Skin epidermis (tissue), 12 donors: ENCODE data around the gene TCEA2.
"Not testable (repeated sequence)": the region's sequence is repeated elsewhere in the genome, so short reads cannot be mapped to it uniquely, and the experiment has no call there.

Source experiments
- H3K27ac ChIP-seq, 21 experiments: fragments of 200-600 bp; sonication (generic) in 11 of 21; one replicate each; pipeline ENCODE4 v1.5.0; 2020; ENCODE audit warnings: mild to moderate bottlenecking in 3 of 21, inconsistent platforms in 2 of 21, moderate library complexity in 2 of 21
- H3K4me3 ChIP-seq, 7 experiments: fragments of 200-600 bp; sonication (generic) in 2 of 7; one replicate each; pipeline ENCODE4 v1.5.0; 2020; ENCODE audit warnings: inconsistent platforms in 2 of 7, mild to moderate bottlenecking in 2 of 7, moderate library complexity in 1 of 7

TCEA2 gene

DNA sequence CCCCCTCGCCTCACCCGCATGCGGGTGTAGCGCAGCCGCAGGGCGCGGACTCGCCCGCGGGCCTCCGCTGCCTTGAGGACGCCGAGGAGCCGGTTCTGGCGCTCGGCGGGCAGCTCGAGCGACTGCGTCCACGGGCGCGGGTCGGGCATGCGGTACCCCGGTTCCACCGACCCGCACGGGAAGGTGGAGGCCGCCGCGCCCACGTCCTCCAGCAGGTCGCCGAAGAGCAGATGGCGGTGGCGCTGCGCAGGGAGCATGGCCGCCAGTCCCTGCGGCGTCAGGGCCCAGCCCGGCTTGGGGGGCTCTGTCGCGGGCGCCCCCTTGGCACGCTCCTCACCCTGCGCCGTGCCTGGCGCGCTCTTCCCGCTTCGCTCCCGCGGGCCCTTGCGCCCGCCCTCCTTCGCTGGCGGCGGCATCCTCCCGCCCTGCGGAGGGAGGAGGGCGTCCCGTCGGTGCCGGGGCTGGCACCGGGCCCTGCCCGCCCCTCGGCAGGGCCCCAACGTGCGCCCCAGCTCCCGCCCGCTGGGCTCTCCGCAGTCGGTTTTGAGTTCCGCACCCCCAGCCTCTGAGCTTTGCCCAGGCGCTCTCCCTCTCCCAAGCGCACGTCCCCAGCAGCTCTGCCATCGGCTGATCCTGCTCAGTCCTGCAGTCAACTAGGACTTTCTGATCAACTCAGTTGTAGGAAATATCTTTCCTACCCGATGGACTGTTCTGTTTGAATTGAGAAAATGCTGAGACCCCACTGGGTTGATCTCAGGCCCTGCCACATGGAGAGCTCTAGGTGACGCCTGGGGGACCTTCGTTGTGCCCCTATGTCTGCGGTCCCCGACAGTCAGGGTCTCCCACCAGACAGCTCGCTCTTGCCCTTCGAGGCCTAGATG is 21.0 kb downstream of the TCEA2 start, which contains the start of gene LKAAEAR1:
LKAAEAR1 (minus strand) TSS at position 595 of the 881 bp plus-strand sequence; CDS start at position 416, 179 bp downstream.
- H3K27ac ChIP-seq: peak within 1 kb of the TSS in 2 of 21 experiments; percentile 11 to 27
- peak within 1 kb of the TSS; percentile 23 to 59 (median 43) for H3K4me3 ChIP-seq

DNA sequence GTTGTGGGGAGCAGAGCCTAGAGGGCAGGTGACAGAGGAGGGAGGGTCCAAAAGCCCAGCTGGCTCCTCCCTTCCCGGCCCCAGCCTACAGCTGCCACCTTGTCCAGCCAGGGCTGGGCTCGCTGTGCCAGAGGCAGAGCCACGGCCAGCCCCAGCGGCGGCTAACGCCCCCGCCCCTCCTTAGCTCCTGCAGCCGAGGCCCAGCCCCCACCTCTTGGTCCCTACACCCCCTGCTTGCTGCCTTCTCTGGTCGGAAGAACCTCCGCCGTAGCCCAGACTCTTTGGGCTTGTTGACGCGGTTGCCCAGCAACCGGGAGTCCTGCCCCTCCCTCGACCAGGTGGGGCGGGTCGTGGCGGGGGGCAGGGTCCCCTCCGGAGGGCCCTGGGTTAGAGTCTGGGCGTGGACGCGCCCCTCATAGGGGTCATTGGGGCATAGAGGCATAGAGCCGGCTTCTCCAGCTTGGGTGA is 21.7 kb downstream of the TCEA2 start:
- no peak overlapping the region for H3K4me3 ChIP-seq
- no peak overlapping the region for H3K27ac ChIP-seq

DNA sequence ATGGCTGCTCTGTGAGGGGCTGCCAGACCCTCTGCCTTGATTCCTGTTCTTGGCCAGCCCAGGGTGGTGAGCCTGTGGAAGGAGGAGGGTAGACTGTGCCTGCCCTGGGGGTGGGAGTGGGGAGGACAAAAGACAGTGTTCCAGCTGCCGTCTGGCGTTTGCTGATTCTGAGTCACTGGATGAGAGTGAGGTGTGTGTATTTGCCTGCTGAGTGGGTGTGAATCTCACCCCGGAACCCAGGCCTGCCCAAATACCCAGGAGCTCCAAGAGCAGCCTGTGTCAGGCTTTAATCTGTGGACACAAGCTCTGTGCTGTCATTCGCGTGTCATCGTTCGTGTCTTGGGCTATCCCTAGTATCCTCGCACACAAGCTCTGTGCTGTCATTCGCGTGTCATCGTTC is 23.8 kb downstream of the TCEA2 start:
- Histone ChIP-seq H3K27ac (no peak overlapping the region), H3K4me3 (no peak overlapping the region)

DNA sequence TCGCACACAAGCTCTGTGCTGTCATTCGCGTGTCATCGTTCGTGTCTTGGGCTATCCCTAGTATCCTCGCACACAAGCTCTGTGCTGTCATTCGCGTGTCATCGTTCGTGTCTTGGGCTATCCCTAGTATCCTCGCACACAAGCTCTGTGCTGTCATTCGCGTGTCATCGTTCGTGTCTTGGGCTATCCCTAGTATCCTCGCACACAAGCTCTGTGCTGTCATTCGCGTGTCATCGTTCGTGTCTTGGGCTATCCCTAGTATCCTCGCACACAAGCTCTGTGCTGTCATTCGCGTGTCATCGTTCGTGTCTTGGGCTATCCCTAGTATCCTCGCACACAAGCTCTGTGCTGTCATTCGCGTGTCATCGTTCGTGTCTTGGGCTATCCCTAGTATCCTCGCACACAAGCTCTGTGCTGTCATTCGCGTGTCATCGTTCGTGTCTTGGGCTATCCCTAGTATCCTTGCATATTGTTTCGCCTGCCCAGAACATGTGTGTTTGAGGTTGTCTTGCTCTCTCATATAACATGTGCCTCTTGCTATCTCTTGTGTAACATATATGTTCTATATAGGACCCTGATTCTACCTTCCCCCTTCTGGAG is 24.3 kb downstream of the TCEA2 start:
- H3K4me3 ChIP-seq: not testable (repeated sequence)

DNA sequence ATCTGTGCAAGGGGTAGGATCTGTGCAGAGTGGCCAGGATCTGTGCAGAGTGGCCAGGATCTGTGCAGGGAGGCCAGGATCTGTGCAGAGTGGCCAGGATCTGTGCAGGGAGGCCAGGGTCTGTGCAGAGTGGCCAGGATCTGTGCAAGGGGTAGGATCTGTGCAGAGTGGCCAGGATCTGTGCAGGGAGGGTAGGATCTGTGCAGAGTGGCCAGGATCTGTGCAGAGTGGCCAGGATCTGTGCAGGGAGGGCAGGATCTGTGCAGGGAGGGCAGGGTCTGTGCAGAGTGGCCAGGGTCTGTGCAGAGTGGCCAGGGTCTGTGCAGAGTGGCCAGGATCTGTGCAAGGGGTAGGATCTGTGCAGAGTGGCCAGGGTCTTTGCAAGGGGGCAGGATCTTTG is 25.6 kb downstream of the TCEA2 start:
- H3K4me3 ChIP-seq, H3K27ac ChIP-seq: not testable (repeated sequence)

More for the DNA sequence above, 24.3 kb downstream of the TCEA2 start:
- H3K27ac ChIP-seq: not testable (repeated sequence)

DNA sequence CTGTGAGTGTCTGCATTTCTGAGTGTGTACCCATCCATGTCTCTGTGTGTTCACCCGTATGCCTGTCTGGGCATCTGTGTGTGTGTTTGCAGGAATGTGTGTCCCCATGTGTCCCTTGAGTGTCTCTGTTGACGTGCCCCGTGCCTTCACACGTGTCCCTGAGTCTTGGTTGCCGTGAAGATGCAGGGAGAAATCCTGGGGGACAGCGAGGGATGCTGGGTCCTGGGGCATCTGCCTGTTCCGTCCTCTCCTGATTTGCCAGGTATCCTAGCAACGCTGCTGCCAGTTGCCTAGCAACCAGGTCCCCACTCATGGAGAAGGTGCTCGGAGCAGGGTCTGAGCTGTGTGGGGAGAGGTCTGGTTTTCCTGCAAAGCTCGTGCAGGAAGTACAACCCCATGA is 27.2 kb downstream of the TCEA2 start:
- Histone ChIP-seq H3K27ac (no peak overlapping the region), H3K4me3 (no peak overlapping the region)

DNA sequence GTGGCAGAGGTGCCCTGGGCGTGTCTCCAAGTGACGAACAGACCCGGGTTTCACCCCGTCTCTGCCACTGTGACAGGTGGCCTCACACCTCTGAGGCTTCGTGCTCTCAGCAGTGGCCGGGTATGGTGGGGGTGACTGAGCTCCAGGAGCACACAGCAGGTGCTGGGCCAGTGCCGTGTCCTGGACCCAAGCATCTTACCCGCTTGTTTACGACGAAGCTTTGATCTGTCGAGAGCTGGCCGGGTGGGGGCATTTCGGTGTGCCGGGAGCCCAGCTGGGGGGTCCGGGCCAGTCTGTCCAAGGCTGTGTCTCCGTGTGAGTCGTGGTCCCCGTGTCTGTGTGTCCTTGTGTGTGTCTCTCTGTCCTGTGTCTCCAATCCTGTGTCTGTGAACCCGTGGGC is 28.3 kb downstream of the TCEA2 start:
- Histone ChIP-seq H3K4me3 (no peak overlapping the region), H3K27ac (no peak overlapping the region)

DNA sequence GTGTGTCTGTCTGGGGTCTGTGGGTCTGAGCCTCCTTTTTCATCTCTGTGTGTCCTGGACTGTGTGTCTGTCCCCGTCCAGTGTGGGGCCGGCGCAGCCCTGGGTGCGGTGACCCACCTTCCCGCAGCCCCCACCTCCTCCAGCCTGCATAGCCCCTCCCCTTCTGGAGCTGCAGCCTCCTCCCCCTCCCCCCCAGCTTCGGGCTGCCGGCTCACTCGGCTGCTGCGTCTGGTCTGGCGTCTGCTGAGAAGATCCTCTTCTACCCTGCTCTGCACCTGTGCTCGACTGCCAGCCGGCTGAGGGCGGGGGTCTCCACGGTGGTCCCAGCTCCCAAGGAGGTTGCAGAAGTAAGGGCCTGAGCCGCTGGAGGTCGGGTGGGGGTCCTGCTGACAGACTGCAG is 28.8 kb downstream of the TCEA2 start:
- no peak overlapping the region for H3K27ac ChIP-seq
- no peak overlapping the region for H3K4me3 ChIP-seq

DNA sequence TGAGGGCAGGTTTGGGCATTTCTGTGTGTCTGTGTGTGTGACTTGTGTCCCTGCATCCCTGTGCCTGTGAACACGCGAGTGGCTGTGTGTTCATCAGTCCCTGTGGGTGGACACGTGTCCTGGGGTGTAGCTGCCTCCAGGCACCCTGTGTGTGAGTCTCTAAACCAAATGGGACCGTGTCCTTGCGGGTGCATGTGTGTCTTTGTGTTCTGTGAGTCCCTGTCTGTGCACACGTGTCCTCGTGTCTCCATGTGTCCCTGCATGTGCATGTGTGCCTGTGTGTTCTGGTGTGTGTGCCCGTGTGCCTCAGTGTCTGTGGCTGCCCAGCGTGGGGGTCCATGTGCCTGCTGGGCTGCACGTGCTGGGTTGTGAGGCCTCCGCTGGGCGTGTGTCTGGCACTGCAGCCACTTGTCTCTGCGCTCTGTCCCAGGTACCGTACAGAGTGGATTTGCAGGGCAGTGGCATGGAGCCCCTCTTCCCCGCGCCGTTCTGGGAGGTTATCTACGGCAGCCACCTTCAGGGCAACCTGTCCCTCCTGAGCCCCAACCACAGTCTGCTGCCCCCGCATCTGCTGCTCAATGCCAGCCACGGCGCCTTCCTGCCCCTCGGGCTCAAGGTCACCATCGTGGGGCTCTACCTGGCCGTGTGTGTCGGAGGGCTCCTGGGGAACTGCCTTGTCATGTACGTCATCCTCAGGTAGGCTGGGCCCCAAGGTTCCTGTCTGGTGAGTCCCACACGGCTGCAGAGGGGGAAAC is 29.4 kb downstream of the TCEA2 start:
- no peak overlapping the region for H3K4me3 ChIP-seq
- H3K27ac ChIP-seq: no peak overlapping the region

DNA sequence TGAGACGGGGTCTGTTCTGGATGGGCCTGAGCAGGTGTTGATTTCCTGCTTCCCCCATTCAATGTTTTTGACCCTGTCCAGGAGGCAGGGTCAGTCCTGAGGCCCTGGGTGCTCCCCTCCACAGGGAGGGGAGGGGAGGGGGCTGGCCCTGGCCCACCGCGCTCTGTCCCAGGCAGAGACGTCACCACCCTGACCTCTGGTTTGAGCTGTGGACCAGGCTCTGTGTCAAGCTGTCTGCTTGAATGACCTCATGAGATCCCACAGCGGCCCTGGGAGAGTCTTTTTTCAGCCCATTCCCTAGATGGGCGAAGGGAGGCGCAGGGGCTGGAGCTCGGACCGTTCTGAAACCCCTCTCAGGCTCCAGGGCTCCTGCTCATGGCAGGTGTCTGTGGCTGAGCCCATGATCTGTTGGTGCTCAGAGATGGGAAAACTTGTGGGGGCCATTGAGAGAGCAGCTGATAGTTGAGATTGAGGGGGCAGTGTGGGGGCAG is 30.1 kb downstream of the TCEA2 start:
- Histone ChIP-seq H3K4me3 (no peak overlapping the region), H3K27ac (no peak overlapping the region)

DNA sequence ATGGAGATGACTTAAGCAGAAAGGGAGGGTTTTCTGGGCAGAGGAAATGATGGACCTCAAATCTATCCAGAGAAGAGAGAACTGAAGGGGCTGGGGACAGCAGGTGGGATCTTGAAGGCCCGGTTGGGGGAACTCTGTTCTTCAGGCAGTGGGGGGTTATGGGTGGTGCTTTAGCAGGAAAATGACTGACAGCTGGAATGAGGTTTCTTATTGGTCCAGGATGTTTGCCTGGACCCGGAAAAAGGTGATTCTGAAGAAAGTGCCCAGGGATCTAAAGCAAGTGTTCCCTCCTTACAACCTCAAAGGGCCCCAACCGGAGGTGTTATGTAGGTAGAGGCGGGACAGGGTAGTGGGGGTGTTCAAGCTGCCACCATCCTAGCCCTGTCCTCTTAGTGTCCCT is 32.5 kb downstream of the TCEA2 start:
- H3K27ac ChIP-seq: no peak overlapping the region
- no peak overlapping the region for H3K4me3 ChIP-seq

DNA sequence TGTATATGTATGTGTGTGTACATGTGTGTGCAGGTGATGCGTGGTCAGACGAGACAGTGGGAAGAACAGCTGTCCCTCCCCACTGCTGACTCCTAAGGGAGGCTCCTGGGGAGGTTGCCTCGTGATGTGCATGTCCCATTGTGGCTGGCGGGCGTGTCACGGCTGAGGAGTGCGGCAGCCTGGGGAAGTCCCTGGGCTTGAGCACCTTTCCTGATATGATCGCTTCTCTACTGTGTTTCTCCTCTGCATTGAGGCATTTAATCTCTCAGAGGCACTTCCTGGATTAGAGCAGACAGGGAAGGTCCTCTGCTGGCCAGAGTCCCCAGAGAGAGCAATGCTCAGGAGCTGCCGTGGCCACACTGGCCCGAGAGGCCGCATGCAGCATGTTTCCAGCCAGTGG is 32.9 kb downstream of the TCEA2 start:
- no peak overlapping the region for H3K4me3 ChIP-seq
- H3K27ac ChIP-seq: no peak overlapping the region

DNA sequence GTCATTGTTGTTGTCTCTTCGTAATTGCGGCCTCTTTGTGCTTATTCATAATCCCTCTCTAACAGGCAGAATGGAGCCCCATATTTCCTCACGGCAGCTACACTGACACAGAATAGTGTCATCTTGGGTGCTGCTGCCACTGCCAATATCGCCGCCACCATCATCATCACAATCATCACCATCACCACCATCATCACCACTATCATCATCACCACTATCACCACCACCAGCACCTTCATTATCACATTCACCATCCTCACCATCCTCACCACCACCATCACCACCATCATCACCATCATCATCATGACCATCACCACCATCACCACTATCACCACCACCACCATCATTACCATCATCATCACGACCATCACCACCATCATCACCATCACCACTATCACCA is 33.5 kb downstream of the TCEA2 start:
- Histone ChIP-seq H3K27ac (no peak overlapping the region), H3K4me3 (no peak overlapping the region)

DNA sequence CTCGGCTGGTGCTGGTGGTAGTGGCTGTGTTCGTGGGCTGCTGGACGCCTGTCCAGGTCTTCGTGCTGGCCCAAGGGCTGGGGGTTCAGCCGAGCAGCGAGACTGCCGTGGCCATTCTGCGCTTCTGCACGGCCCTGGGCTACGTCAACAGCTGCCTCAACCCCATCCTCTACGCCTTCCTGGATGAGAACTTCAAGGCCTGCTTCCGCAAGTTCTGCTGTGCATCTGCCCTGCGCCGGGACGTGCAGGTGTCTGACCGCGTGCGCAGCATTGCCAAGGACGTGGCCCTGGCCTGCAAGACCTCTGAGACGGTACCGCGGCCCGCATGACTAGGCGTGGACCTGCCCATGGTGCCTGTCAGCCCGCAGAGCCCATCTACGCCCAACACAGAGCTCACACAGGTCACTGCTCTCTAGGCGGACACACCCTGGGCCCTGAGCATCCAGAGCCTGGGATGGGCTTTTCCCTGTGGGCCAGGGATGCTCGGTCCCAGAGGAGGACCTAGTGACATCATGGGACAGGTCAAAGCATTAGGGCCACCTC is 35.5 kb downstream of the TCEA2 start:
- Histone ChIP-seq H3K27ac (no peak overlapping the region), H3K4me3 (no peak overlapping the region)

DNA sequence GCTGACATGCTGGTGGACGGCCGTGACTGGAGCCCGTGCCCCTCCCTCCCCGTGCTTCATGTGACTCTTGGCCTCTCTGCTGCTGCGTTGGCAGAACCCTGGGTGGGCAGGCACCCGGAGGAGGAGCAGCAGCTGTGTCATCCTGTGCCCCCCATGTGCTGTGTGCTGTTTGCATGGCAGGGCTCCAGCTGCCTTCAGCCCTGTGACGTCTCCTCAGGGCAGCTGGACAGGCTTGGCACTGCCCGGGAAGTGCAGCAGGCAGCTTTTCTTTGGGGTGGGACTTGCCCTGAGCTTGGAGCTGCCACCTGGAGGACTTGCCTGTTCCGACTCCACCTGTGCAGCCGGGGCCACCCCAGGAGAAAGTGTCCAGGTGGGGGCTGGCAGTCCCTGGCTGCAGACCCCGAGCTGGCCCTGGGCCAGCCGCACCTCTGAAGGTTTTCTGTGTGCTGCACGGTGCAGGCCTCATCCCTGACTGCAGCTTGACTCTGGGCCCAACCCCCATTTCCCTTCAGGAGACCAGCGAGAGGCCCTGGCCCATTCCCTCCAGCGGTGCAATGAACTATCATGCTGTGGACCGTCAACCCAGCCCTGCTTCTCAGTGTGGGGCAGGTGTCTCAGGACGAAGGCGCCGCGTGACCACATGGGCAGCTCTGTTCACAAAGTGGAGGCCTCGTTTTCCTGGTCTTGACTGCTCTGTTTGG is 36.2 kb downstream of the TCEA2 start:
- Histone ChIP-seq H3K4me3 (no peak overlapping the region), H3K27ac (no peak overlapping the region)

DNA sequence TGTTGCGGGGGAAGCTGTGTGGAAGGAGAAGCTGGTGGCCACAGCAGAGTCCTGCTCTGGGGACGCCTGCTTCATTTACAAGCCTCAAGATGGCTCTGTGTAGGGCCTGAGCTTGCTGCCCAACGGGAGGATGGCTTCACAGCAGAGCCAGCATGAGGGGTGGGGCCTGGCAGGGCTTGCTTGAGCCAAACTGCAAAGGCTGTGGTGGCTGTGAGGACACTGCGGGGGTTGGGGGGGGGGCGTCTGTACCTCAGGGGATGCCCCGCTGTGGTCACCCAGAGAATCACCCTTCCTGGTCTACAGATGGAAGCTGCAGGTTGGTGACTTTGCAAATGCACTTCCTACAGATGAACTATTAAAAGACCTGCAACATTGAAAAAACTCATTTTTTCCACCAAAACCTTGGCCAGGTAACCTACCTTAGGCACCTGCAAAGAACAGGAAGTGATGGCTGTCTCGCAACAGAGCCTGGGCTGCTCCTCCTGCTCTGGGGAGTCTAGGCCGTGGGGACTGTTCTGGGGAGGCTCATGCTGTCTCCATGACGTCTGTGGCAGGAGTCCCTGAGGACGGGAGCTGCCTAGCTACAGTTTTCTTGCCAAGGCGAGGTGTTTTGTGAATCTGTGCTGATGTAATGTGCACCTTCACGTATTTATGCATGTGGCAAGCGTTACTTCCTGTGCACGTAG is 37.0 kb downstream of the TCEA2 start:
- Histone ChIP-seq H3K4me3 (no peak overlapping the region), H3K27ac (no peak overlapping the region)

DNA sequence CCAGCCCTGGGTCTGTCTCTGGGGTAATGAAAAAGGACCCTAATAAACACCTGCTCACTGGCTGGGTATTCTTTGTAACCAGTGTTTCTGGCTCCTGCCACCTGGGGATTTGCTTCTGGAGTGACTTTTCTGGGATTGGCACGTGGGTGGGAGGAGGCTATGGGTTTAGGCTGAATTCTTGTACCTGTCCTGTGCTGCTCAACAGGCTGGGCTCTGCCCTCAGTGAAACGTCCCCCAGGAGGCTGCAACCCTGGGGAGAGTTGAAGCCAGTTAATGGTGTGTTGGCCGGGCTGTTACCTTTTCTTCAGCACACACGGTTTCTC is 37.5 kb downstream of the TCEA2 start:
- Histone ChIP-seq H3K4me3 (no peak overlapping the region), H3K27ac (no peak overlapping the region)

DNA sequence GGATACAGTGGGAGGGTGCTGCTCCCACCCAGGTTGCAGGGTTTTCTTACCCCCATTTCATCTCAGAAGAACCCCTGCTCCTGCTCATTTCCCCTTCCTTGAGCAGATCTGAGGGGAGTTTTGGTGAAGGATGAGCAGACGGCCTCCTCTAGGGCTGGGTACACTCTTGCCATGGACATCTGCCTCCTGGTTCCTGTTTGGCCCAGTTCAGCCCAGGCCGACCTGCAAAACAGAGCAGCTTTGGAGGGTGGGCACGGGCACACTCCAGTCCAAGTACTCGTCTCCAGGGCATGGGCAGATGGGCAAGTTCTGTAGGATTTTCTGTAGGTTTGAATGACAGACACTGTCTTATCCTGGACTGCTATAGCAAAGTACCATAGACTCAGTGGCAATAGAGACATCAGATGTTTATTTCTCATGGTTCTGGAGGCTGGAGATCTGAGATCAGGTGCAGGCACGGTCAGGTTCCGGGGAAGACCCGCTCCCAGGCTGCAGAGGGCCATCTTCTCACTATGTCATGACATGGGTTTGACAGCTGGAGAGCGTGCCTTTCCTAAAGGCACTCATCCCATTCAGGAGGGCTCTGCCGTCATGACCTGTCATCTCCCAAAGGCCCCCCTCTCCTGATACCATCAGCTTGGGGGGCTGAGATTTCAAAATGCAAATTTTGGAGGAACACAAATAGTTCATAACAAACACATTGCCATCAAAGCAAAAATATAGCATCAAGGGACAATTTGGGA is 38.1 kb downstream of the TCEA2 start:
- Histone ChIP-seq H3K4me3 (no peak overlapping the region), H3K27ac (no peak overlapping the region)
